OCI-LY7 (cell line): ENCODE results near the gene ADGRD1.

Experiments used
- EZH2phosphoT487 ChIP-seq: fragments of 200-600 bp; sonication (generic); IDR thresholded peaks from 2 replicates; pipeline ENCODE4 v1.6.1; 2018; ENCODE audit warnings: low read depth, borderline replicate concordance, mild to moderate bottlenecking, mixed run types, antibody characterized with exemption, low read length, moderate library complexity, mixed read lengths
- TF ChIP-seq, protein P1 (sequence below): fragments of 200-600 bp; sonication (generic); conservative IDR thresholded peaks from 2 replicates; pipeline ENCODE4 v1.5.1; 2014; ENCODE audit warnings: mild to moderate bottlenecking, antibody characterized with exemption, low read length, moderate library complexity, mixed read lengths

GRCh38 chr12:131096681-131097181 lies 143.0 kb downstream of the ADGRD1 start:
- TF ChIP-seq, protein P1, sequence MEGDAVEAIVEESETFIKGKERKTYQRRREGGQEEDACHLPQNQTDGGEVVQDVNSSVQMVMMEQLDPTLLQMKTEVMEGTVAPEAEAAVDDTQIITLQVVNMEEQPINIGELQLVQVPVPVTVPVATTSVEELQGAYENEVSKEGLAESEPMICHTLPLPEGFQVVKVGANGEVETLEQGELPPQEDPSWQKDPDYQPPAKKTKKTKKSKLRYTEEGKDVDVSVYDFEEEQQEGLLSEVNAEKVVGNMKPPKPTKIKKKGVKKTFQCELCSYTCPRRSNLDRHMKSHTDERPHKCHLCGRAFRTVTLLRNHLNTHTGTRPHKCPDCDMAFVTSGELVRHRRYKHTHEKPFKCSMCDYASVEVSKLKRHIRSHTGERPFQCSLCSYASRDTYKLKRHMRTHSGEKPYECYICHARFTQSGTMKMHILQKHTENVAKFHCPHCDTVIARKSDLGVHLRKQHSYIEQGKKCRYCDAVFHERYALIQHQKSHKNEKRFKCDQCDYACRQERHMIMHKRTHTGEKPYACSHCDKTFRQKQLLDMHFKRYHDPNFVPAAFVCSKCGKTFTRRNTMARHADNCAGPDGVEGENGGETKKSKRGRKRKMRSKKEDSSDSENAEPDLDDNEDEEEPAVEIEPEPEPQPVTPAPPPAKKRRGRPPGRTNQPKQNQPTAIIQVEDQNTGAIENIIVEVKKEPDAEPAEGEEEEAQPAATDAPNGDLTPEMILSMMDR, result no peak
- TF ChIP-seq EZH2phosphoT487, result no peak
